NCI-H146 treated with DMSO at 0.1 percent for 48 hours (cell line): ENCODE measurements around the gene ADAM29.
"Not testable (repeated sequence)": the region's sequence is repeated elsewhere in the genome, so short reads cannot be mapped to it uniquely, and the experiment has no call there.

ENCODE experiments used
- DNase-seq: peaks from one replicate; lab custom pipeline; 2025; ENCODE audit not compliant: unreplicated experiment; lab: John Stamatoyannopoulos, UW

The ADAM29 gene

GRCh38 chr4:174918058-174918457, at the start of gene ADAM29:
ADAM29 (plus strand) TSS chr4:174918358; CDS start chr4:174975526, 57,168 bp downstream.
- no peak for DNase-seq

GRCh38 chr4:174869339-174869738, 48.8 kb upstream of the ADAM29 start:
- DNase-seq, result no peak

- no peak for DNase-seq
These were observed 47.8 kb upstream of the ADAM29 start for GRCh38 chr4:174870311-174870710.

GRCh38 chr4:174871407-174871806, 46.8 kb upstream of the ADAM29 start:
- no peak for DNase-seq

GRCh38 chr4:174873146-174873545, 45.0 kb upstream of the ADAM29 start:
- DNase-seq, result not testable (repeated sequence)

GRCh38 chr4:174873931-174874330, 44.2 kb upstream of the ADAM29 start:
- no peak for DNase-seq

GRCh38 chr4:174874898-174875297, 43.3 kb upstream of the ADAM29 start:
- no peak for DNase-seq

- DNase-seq, result no peak
These were observed 38.2 kb upstream of the ADAM29 start for GRCh38 chr4:174880001-174880400.

- DNase-seq, result no peak
These were observed 35.7 kb upstream of the ADAM29 start for GRCh38 chr4:174882317-174882992.

- DNase-seq, result no peak
These were observed 10.7 kb upstream of the ADAM29 start for GRCh38 chr4:174907508-174907907.

GRCh38 chr4:174910271-174910670, 7.9 kb upstream of the ADAM29 start:
- no peak for DNase-seq

GRCh38 chr4:174912919-174913543, 5.1 kb upstream of the ADAM29 start:
- no peak for DNase-seq

- DNase-seq, result no peak
These were observed 1.8 kb downstream of the ADAM29 start for GRCh38 chr4:174919886-174920423.

GRCh38 chr4:174926958-174927357, 8.8 kb downstream of the ADAM29 start:
- DNase-seq, result no peak

GRCh38 chr4:174928174-174928573, 10.0 kb downstream of the ADAM29 start:
- no peak for DNase-seq

- DNase-seq, result no peak
These were observed 10.6 kb downstream of the ADAM29 start for GRCh38 chr4:174928575-174929253.

- no peak for DNase-seq
These were observed 11.2 kb downstream of the ADAM29 start for GRCh38 chr4:174929346-174929745.

- DNase-seq, result no peak
These were observed 12.7 kb downstream of the ADAM29 start for GRCh38 chr4:174930895-174931294.

GRCh38 chr4:174933083-174933482, 14.9 kb downstream of the ADAM29 start:
- no peak for DNase-seq

GRCh38 chr4:174934360-174934759, 16.2 kb downstream of the ADAM29 start:
- DNase-seq, result no peak

GRCh38 chr4:174935607-174936006, 17.4 kb downstream of the ADAM29 start:
- no peak for DNase-seq

GRCh38 chr4:174940002-174940401, 21.8 kb downstream of the ADAM29 start:
- no peak for DNase-seq
